ENCODE results near the gene CLEC1B.
A peak's percentile ranks its signal among the peaks of the same experiment; 100 is the strongest.
"Not testable (repeated sequence)": the region's sequence is repeated elsewhere in the genome, so short reads cannot be mapped to it uniquely, and the experiment has no call there.

The CLEC1B gene

DNA sequence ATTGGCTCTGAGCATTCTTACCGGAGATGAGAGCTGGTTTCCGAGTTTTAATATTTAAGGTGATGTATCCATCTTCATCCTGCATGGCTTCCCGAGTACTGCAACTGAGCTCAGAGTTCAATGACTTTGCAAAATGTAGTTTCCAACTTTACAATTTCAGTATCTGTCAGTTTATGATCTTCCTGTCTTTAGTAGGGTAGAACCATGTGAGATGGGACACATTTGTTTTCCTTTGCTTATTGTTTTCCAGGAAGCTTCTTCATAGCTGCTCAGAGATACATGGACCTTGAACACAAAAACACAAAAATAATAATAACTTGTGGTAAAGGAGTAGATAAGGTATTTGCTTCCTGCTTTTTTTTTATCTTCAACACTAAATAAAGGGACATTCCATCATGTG is at the start of gene CLEC1B:
Gene CLEC1B, minus strand, starts transcription at position 106 of the 400 bp plus-strand sequence. Its CDS starts 21 bp downstream, at position 85.
- DNase-seq = no peak

- DNase-seq = peak; percentile 37
Observed at GRCh38 chr12:10048526-10048925, 49.6 kb upstream of the CLEC1B start.

- no peak for DNase-seq
Observed at GRCh38 chr12:10042167-10042566, 43.2 kb upstream of the CLEC1B start.

GRCh38 chr12:10033783-10034545 is 35.0 kb upstream of the CLEC1B start:
- peak; percentile 55 for DNase-seq

DNA sequence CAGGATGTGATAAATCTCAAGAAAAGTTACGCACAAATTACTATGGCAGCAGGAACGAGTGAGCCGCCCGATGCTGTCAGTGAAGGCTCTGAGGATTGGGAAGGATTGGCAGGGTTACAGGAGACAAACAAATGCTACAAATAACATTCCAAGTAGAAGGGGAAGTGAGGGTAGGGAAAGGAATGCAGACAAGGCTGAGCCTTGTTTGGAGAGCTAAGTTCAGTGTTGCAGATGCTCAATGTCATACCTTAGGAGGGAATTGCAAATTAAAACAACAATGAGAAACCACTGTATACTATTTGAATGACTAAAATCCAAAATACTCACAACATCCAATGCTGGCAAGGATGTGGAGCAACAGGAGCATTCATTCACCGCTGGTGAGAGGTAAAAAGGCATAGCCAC is 32.9 kb upstream of the CLEC1B start:
- no peak for DNase-seq

DNA sequence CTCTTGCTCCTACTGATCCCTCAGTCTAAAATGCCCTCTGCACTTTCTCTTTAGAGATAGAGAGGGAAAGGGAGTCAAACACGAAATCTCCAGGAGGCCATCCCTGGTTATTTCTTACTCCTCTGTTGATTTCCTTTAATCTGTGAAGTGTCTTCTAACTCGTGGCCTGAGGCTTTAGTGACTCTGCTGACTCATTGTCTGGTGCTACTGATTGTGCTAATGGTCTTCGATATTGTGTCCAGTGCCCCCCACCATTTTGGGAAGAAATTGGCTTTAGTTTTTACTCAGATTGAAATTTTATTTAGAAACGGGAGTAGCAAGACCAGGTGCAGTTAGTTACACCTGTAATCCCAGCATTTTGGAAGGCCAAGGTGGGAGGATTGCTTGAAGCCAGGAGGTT is 32.4 kb upstream of the CLEC1B start:
- DNase-seq = peak; percentile 26

- no peak for DNase-seq
Observed at GRCh38 chr12:10030446-10030845, 31.5 kb upstream of the CLEC1B start, which contains the start of gene CLEC9A. TSS of gene CLEC9A (plus strand) at chr12:10030682. CDS start at chr12:10052688, 22,006 bp downstream.

DNA sequence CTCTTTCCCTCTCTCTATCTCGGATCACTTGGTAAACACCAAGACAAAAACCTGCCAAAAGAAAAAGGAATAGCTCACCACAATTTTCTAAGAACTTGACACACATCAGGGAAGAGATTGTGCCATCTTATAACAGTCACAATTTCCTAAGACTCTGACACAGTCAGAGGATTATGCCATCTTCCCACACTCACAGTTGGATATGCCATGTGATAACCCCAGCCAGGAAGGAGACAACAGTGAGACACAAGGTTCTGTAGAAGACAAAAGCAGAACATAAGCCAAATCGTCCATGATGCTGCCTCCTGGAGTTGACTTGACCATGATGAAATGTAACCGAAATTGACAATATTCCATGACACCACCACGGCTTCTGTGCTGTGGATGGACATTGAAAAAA is 28.8 kb upstream of the CLEC1B start:
- peak; percentile 96 for DNase-seq

- DNase-seq = peak; percentile 23
Observed at GRCh38 chr12:10027311-10027710, 28.4 kb upstream of the CLEC1B start.

DNA sequence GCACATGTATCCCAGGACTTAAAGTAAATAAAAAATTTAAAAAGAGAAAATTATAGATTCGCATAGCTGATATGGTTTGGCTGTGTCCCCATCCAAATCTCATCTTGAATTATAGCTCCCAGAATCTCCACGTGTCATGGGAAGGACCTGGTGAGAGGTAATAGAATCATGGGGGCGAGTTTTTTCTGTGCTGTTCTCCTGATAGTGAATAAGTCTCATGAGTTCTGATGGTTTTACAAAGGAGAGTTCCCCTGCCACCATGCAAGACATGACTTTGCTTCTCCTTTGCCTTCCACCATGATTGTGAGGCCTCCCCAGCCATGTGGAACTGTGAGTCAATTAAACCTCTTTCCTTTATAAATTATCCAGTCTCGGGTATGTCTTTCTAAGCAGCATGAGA is 27.7 kb upstream of the CLEC1B start:
- DNase-seq = not testable (repeated sequence)

GRCh38 chr12:10025236-10025635 is 26.3 kb upstream of the CLEC1B start:
- DNase-seq = peak; percentile 17

DNA sequence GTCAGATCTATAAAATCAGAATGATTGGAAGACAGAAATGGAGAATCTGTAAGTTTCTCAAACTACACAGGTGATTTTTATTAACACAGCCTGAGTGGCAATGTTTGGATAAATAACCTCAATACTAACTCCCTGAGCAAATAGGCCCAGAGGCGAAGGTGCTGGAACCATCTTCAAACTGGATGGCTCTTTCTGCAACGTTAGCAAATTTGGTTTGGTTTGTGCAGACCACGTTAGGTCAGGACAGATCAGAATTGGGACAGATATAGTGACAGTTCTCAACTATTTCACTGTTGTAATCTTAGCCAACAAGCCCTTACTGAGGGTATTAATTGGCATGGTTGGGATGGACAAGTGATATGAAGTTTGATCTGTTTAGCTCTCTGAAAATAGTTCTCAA is 22.4 kb upstream of the CLEC1B start:
- DNase-seq = no peak

GRCh38 chr12:10018386-10018785 is 19.5 kb upstream of the CLEC1B start:
- DNase-seq = peak; percentile 67

- peak; percentile 16 for DNase-seq
Observed at GRCh38 chr12:10016881-10017280, 18.0 kb upstream of the CLEC1B start.

DNA sequence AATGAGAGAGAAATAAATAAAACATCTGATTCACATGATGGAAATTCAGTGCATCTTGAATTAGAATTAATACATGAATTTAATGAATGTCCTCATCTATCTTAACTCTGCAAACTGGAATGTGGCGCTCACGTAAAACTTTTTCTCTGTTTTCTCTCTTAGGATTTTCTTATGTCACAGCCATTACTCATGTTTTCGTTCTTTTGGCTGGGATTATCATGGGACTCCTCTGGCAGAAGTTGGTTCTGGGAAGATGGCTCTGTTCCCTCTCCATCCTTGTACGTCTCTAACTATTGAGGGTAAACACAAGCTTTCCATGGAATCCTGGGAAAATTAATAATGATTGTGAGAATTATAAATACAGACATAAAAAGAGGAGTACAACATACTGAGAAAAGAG is 16.5 kb upstream of the CLEC1B start:
- DNase-seq = no peak

GRCh38 chr12:10012630-10013330 is 13.9 kb upstream of the CLEC1B start:
- DNase-seq = no peak

GRCh38 chr12:10001171-10001776 is 2.4 kb upstream of the CLEC1B start:
- DNase-seq = no peak

DNA sequence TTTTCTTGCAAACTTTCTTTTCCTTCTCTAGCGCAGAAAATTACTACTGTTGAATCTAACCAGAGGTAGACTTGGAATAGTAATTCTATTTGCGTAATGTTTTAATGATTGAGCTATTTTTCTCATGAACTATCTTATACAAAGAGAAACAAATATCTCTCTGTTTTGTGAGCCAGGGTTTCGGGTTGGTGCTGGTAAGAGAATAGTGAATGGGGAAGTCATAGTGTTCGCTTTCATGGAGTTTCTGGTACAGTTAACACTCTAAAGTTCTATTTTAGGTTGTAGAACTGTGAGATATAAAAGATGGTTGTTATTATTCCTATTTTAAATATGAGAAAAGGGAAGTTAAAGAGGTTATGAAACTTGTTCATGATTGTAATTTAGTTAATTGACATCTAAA is 6.6 kb downstream of the CLEC1B start:
- peak; percentile 40 for DNase-seq

DNA sequence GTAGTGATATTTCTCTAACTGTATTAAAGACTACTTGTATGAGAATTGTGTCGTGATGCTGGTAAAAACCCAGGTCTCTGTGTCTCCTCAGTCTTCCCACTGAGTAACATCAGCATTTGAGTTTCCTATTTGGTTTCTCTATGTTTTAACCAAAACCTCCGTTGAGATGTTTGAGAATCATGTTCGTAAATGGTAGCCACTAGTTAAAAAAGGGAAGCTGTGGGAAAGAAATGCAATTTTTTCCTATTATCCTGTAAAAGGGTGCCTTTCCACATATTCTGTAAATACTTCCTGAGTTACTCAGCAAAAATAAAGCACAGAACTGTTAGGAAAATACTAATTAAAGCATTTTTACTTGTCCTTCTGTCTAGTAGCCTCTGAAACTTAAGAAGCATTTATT is 7.0 kb downstream of the CLEC1B start:
- peak; percentile 57 for DNase-seq

GRCh38 chr12:9980126-9980525 is 18.8 kb downstream of the CLEC1B start:
- DNase-seq = no peak

- peak; percentile 71 for DNase-seq
Observed at GRCh38 chr12:9977916-9978315, 21.0 kb downstream of the CLEC1B start.

DNA sequence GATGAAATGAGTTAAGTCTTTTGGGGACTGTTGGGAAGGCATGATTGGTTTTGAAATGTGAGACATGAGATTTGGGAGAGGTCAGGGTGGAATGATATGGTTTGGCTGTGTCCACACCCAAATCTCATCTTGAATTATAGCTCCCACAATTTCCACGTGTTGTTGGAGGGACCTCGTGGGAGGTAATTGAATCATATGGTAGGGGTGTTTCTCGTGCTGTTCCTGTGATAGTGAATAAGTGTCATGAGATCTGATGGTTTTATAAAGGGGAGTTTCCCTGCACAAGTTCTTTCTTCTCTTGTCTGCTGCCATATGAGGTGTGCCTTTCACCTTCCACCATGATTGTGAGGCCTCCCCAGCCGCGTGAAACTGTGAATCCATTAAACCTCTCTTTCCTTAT is 22.3 kb downstream of the CLEC1B start:
- DNase-seq = not testable (repeated sequence)

DNA sequence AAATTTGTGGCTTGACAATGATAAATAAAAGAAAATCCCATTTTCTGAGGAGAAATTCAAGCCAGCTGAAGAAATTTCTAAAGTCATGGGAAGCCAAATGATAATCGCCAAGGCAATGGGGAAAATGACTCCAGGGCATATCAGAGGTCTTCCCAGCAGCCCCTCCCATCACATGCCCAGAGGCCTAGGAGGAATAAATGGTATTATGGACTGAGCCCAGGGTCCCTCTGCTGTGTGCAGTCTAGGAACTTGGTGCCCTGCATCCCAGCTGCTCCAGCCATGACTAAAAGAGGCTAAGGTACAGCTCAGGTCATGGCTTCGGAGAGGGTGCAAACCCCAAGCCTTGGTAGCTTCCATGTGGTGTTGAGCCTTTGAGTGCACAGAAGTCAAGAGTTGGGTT is 23.3 kb downstream of the CLEC1B start:
- no peak for DNase-seq

DNA sequence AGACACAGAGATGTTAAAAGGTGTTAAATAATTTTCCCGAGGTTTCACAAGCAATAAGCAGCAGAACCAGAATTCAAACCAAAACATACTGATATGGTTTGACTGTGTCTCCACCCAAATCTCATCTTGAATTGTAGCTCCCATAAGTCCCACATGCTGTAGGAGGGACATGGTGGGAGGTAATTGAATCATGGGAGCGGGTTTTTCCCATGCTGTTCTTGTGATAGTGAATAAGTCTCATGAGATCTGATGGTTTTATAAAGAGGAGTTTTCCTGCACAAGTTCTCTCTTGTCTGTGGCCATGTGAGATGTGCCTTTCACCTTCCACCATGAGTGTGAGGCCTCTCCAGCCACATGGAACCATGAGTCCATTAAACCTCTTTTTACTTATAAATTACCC is 24.2 kb downstream of the CLEC1B start:
- DNase-seq = peak; percentile 50

Measured in suppressor macrophage treated with lipopolysaccharide for 4 hours (primary cell).